Measurements from ENCODE around the gene DPH7.
"Not testable (repeated sequence)": the region's sequence is repeated elsewhere in the genome, so short reads cannot be mapped to it uniquely, and the experiment has no call there.

Gene DPH7

GRCh38 chr9:137606005-137606621 is 27.4 kb upstream of the DPH7 start:
- DNase-seq = peak; percentile 32

GRCh38 chr9:137605121-137606004 is 26.6 kb upstream of the DPH7 start, which contains the start of gene ARRDC1:
ARRDC1 (plus strand) TSS chr9:137605686; CDS start chr9:137605718, 32 bp downstream.
- peak; percentile 91 for DNase-seq

GRCh38 chr9:137604345-137605086 is 25.8 kb upstream of the DPH7 start:
- no peak for DNase-seq

GRCh38 chr9:137603879-137604278 is 25.2 kb upstream of the DPH7 start:
- no peak for DNase-seq

GRCh38 chr9:137602661-137603060 is 23.9 kb upstream of the DPH7 start:
- DNase-seq = no peak

- no peak for DNase-seq
Observed at GRCh38 chr9:137598943-137599342, 20.2 kb upstream of the DPH7 start.

- not testable (repeated sequence) for DNase-seq
Observed at GRCh38 chr9:137596577-137596976, 17.9 kb upstream of the DPH7 start.

GRCh38 chr9:137593176-137593575 is 14.5 kb upstream of the DPH7 start:
- no peak for DNase-seq

GRCh38 chr9:137592767-137593166 is 14.0 kb upstream of the DPH7 start:
- DNase-seq = no peak

- peak; percentile 89 for DNase-seq
Observed at GRCh38 chr9:137590469-137591383, 12.0 kb upstream of the DPH7 start, which contains the start of gene ZMYND19. ZMYND19 (minus strand) TSS chr9:137590512; CDS start chr9:137590263, 249 bp downstream.

- DNase-seq = no peak
Observed at GRCh38 chr9:137590123-137590468, 11.4 kb upstream of the DPH7 start.

GRCh38 chr9:137589441-137590122 is 10.9 kb upstream of the DPH7 start:
- DNase-seq = peak; percentile 23

GRCh38 chr9:137588891-137589290 is 10.2 kb upstream of the DPH7 start:
- no peak for DNase-seq

- no peak for DNase-seq
Observed at GRCh38 chr9:137588311-137588710, 9.6 kb upstream of the DPH7 start.

- DNase-seq = no peak
Observed at GRCh38 chr9:137586854-137587253, 8.1 kb upstream of the DPH7 start.

GRCh38 chr9:137583957-137584356 is 5.2 kb upstream of the DPH7 start:
- no peak for DNase-seq

GRCh38 chr9:137583347-137583746 is 4.6 kb upstream of the DPH7 start:
- no peak for DNase-seq

GRCh38 chr9:137582286-137582860 is 3.6 kb upstream of the DPH7 start:
- no peak for DNase-seq

GRCh38 chr9:137581361-137582285 is 2.9 kb upstream of the DPH7 start:
- no peak for DNase-seq

GRCh38 chr9:137580954-137581322 is 2.2 kb upstream of the DPH7 start:
- no peak for DNase-seq

Data from activated naive CD4-positive, alpha-beta T cell treated with anti-CD3 and anti-CD28 coated beads, Interleukin-2, amount 50 U/mL, for 16 hours (primary cell).